Sigmoid colon (tissue), 4 donors: ENCODE measurements around the gene MPV17L.
"Not testable (repeated sequence)": the region's sequence is repeated elsewhere in the genome, so short reads cannot be mapped to it uniquely, and the experiment has no call there.

Source experiments
- CTCF ChIP-seq, 4 experiments: fragments of 450-650 bp in 3 of 4; fragments of 200-600 bp in 1 of 4; IDR thresholded peaks; one replicate each; pipeline ENCODE4 v1.5.1; 2016 to 2019; ENCODE audit warnings: antibody characterized with exemption in 4 of 4, mild to moderate bottlenecking in 3 of 4, moderate library complexity in 2 of 4
- EP300 ChIP-seq, 4 donors: sonication (generic); formaldehyde crosslinking; IDR thresholded peaks; one replicate each; pipeline ENCODE4 v1.6.1; 2017; ENCODE audit warnings: antibody characterized with exemption in 4 of 4
- POLR2A ChIP-seq, 2 donors: fragments of 450-650 bp; IDR thresholded peaks; one replicate each; pipeline ENCODE4 v1.6.1; 2016; ENCODE audit warnings: antibody characterized with exemption in 2 of 2, mild to moderate bottlenecking in 2 of 2, moderate library complexity in 2 of 2
- POLR2AphosphoS5 ChIP-seq, 4 donors: sonication (generic); formaldehyde crosslinking; IDR thresholded peaks; one replicate each; pipeline ENCODE4 v1.6.1; 2017; ENCODE audit warnings: antibody characterized with exemption in 4 of 4

DNA sequence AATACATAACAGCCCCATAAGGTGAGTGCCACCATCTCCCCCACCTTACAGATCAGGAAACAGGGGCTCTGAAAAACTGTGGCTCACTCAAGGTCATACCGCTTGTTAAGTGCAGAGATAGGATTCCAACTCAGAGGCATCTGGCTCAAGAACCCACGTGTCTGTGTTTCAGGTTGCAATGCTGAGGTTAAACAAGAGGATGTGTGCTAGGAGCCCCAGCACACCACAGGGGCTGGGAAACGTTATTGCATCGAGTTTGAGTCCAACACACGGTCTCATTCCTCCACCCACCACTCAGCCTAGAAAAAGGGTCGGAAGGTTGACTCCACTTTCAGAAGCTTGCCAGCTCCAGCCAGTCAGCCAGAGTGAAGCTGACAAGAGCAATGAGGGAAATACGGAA is 46.8 kb upstream of the MPV17L start:
- not testable (repeated sequence) for TF ChIP-seq POLR2AphosphoS5, CTCF, POLR2A, EP300 (IDR thresholded peaks at IDR 0.05)
